Esophagus squamous epithelium (tissue), 4 donors: ENCODE results near the gene PDCD1LG2.
"Not testable (repeated sequence)": the region's sequence is repeated elsewhere in the genome, so short reads cannot be mapped to it uniquely, and the experiment has no call there.

ENCODE experiments used
- CTCF ChIP-seq, 6 experiments: fragments of 450-650 bp in 4 of 6; fragments of 200-600 bp in 2 of 6; sonication (generic) in 2 of 6; IDR thresholded peaks; one replicate each; pipeline ENCODE4 v1.5.1; 2016 to 2019; ENCODE audit warnings: antibody characterized with exemption in 6 of 6, mild to moderate bottlenecking in 4 of 6, moderate library complexity in 4 of 6
- POLR2A ChIP-seq, 4 donors: fragments of 450-650 bp; IDR thresholded peaks; one replicate each; pipeline ENCODE4 v1.6.1; 2017; ENCODE audit warnings: antibody characterized with exemption in 4 of 4, mild to moderate bottlenecking in 4 of 4, moderate library complexity in 3 of 4

- TF ChIP-seq CTCF, POLR2A (IDR thresholded peaks at IDR 0.05): not testable (repeated sequence)
Observed at GRCh38 chr9:5475611-5476010, 34.7 kb upstream of the PDCD1LG2 start.
